Mesenchymal stem cell (in vitro differentiated cells and primary cell): ENCODE data around the gene GAL.

ENCODE experiments used
- DNase-seq: peaks from one replicate; pipeline ENCODE4 v3.0.0-alpha.2; 2013
- H2AFZ ChIP-seq: one replicate; pipeline ENCODE4 v1.6.1; 2013; ENCODE audit warnings: low read depth, mild to moderate bottlenecking, control low read depth, inconsistent platforms, low read length, moderate library complexity
- H2AK5ac ChIP-seq: 2 replicates; pipeline ENCODE4 v1.6.1; 2013; ENCODE audit warnings: low read length, moderate library complexity, mild to moderate bottlenecking, inconsistent platforms; ENCODE audit not compliant: severe bottlenecking
- H2BK120ac ChIP-seq: one replicate; pipeline ENCODE4 v1.6.1; 2013; ENCODE audit warnings: low read depth, mild to moderate bottlenecking, inconsistent platforms, low read length, moderate library complexity
- H2BK12ac ChIP-seq, 2 experiments: one replicate each; pipeline ENCODE4 v1.6.1; 2013; ENCODE audit warnings: inconsistent platforms in 2 of 2, low read length in 2 of 2, mild to moderate bottlenecking in 2 of 2, moderate library complexity in 2 of 2, control low read depth in 1 of 2
- H2BK15ac ChIP-seq: one replicate; pipeline ENCODE4 v1.6.1; 2013; ENCODE audit warnings: mild to moderate bottlenecking, low read depth, inconsistent platforms; ENCODE audit not compliant: poor library complexity, severe bottlenecking
- H2BK5ac ChIP-seq: 2 replicates; pipeline ENCODE4 v1.6.1; 2013; ENCODE audit warnings: low read depth, mild to moderate bottlenecking, low read length, control low read depth, inconsistent platforms; ENCODE audit not compliant: poor library complexity, severe bottlenecking
- H3K14ac ChIP-seq, 2 experiments: one replicate each; pipeline ENCODE4 v1.6.1; 2013; ENCODE audit warnings: inconsistent platforms in 2 of 2, low read length in 2 of 2, control low read depth in 1 of 2, mild to moderate bottlenecking in 1 of 2, moderate library complexity in 1 of 2
- H3K18ac ChIP-seq, 2 experiments: one replicate each; pipeline ENCODE4 v1.6.1; 2013; ENCODE audit warnings: inconsistent platforms in 2 of 2, low read length in 2 of 2, control low read depth in 1 of 2, low read depth in 1 of 2, mild to moderate bottlenecking in 1 of 2
- H3K23ac ChIP-seq, 2 experiments: one replicate each; pipeline ENCODE4 v1.6.1; 2013; ENCODE audit warnings: inconsistent platforms in 2 of 2, low read length in 2 of 2, mild to moderate bottlenecking in 2 of 2, moderate library complexity in 2 of 2, control low read depth in 1 of 2
- H3K27ac ChIP-seq: 2 replicates; pipeline ENCODE4 v1.5.1; 2013; ENCODE audit warnings: mild to moderate bottlenecking, moderate library complexity, low read length, control low read depth, inconsistent platforms; ENCODE audit not compliant: poor library complexity, severe bottlenecking
- H3K27me3 ChIP-seq, 2 experiments: 2 replicates each; pipeline versions ENCODE4 v1.6.1 to v1.7.0; 2013; ENCODE audit warnings: low read length in 2 of 2, mild to moderate bottlenecking in 2 of 2, moderate library complexity in 2 of 2, control low read depth in 1 of 2, inconsistent platforms in 1 of 2; ENCODE audit not compliant: control insufficient read depth in 1 of 2, insufficient read depth in 1 of 2
- H3K36me3 ChIP-seq, 2 experiments: 2 replicates each; pipeline versions ENCODE4 v1.6.1 to v1.7.0; 2013; ENCODE audit warnings: low read length in 2 of 2, control low read depth in 1 of 2, inconsistent platforms in 1 of 2, low read depth in 1 of 2, mild to moderate bottlenecking in 1 of 2; ENCODE audit not compliant: insufficient read depth in 2 of 2, control insufficient read depth in 1 of 2
- H3K4ac ChIP-seq, 2 experiments: one replicate each; pipeline ENCODE4 v1.6.1; 2013; ENCODE audit warnings: inconsistent platforms in 2 of 2, low read length in 2 of 2, mild to moderate bottlenecking in 2 of 2, moderate library complexity in 2 of 2, control low read depth in 1 of 2, low read depth in 1 of 2
- H3K4me1 ChIP-seq: 2 replicates; pipeline ENCODE4 v1.6.1; 2013; ENCODE audit warnings: low read depth, low read length, control low read depth; ENCODE audit not compliant: control insufficient read depth, insufficient read depth
- H3K4me2 ChIP-seq: 2 replicates; pipeline ENCODE4 v1.6.1; 2013; ENCODE audit warnings: low read length, mild to moderate bottlenecking, inconsistent platforms; ENCODE audit not compliant: poor library complexity, severe bottlenecking
- H3K4me3 ChIP-seq, 2 experiments: 2 replicates each; pipeline versions ENCODE4 v1.5.1 to v1.7.0; 2013; ENCODE audit warnings: low read length in 2 of 2, mild to moderate bottlenecking in 2 of 2, control low read depth in 1 of 2, low read depth in 1 of 2; ENCODE audit not compliant: insufficient read depth in 1 of 2
- H3K79me1 ChIP-seq: replicated peaks from 2 replicates; pipeline ENCODE4 v1.6.1; 2013; ENCODE audit warnings: mild to moderate bottlenecking, control low read depth, low read length, inconsistent platforms; ENCODE audit not compliant: poor library complexity, severe bottlenecking
- H3K9ac ChIP-seq: 2 replicates; pipeline ENCODE4 v1.7.0; 2013; ENCODE audit warnings: mild to moderate bottlenecking, low read length, moderate library complexity
- H3K9me3 ChIP-seq: 2 replicates; pipeline ENCODE4 v1.7.0; 2013; ENCODE audit warnings: mild to moderate bottlenecking, low read length; ENCODE audit not compliant: control insufficient read depth
- H4K8ac ChIP-seq: one replicate; pipeline ENCODE4 v1.6.1; 2013; ENCODE audit warnings: inconsistent platforms, mild to moderate bottlenecking, low read length, moderate library complexity
- H4K91ac ChIP-seq: one replicate; pipeline ENCODE4 v1.6.1; 2013; ENCODE audit warnings: mild to moderate bottlenecking, low read length, inconsistent platforms
- WGBS: methylation state at CpG from one replicate; pipeline ENCODE4 v1.1.7; 2013; ENCODE audit warnings: mixed read lengths; 5-methylcytosine and 5-hydroxymethylcytosine counted together

GAL gene

DNA sequence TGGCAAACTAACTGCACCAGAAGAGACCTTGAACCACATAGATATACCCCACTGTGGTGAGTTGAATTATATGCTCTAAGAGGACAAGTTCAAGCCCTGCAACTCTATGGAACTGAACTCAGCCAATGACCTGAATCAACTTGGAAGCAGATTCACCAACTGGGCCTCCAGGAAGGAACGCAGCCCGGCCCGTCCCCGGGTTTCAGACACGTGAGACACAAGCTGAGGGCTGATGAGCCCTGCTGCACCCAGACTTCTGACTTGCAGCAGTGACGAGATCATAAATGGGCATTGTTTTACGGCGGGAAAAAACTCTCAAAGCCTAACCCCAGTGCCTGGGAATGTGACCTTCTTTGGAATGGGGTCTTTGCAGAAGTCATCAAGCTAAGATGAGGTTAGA is 28.5 kb upstream of the GAL start:
- Histone ChIP-seq H3K18ac (no peak overlapping the region), H4K91ac (no peak overlapping the region), H3K36me3 (no peaks in the 10 kb centered on the region), H2AFZ (no peak overlapping the region), H4K8ac (no peak overlapping the region), H3K27me3 (peaks cover 43 to 84% of the 10 kb centered on the region in 2 experiments), H3K9me3 (peaks cover 14% of the 10 kb centered on the region), H2BK5ac (no peak overlapping the region), H2BK15ac (no peak overlapping the region), H3K4ac (no peak overlapping the region), H3K14ac (no peak overlapping the region), H2BK12ac (no peak overlapping the region), H3K79me1 (no peaks in the 10 kb centered on the region), H3K27ac (no peak overlapping the region), H3K9ac (no peak overlapping the region), H3K4me1 (peaks cover 13% of the 10 kb centered on the region), H3K4me2 (no peak overlapping the region), H2BK120ac (no peak overlapping the region), H2AK5ac (no peak overlapping the region), H3K4me3 (no peak overlapping the region), H3K23ac (no peak overlapping the region)
- DNase-seq: no peak
- 88% methylated on average over 8 of the region's 8 CpGs for WGBS

DNA sequence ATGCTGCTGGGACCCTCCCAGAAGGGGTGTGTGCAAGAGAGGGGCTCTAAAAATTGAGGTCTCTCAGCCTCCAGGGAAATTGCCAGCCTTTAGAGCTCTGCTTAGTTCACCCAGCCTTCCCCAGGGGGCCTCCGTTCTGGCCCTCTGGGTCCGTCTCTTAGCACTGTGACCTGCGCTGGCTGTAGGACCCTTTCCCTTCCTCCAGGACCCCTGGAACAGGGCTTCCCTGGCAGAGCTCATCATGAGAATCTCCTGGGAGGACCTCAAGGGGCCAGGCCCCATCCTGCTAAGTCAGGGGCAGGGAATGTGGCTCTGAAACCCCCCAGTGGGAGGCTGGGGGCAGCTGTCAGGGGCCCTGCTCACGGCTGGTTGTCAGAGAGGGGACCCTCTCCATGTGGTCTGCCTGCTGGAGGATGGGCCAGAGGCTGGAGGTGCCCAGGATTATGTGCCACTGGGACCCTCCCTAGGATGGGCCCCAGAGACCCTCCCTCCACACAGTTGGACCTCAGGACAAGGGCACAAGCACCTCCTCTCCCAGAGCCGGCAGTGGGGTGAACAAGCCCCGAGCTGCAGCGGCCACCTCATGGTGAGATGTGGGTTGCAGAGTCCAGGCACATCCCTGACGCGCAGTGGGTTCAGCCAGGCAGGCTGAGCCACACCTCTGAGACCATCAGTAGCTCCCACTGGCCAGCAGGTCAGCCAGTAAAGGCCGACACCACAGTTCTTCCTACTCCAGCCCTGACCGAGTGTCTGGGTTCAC is 27.1 kb upstream of the GAL start:
- Histone ChIP-seq H3K14ac (no peak overlapping the region), H3K27me3 (peaks cover 56 to 84% of the 10 kb centered on the region in 2 experiments), H2AFZ (no peak overlapping the region), H3K18ac (no peak overlapping the region), H4K8ac (no peak overlapping the region), H2BK5ac (no peak overlapping the region), H3K9me3 (peaks cover 16% of the 10 kb centered on the region), H2BK12ac (no peak overlapping the region), H3K27ac (no peak overlapping the region), H3K23ac (no peak overlapping the region), H2BK120ac (no peak overlapping the region), H3K4me2 (no peak overlapping the region), H2AK5ac (no peak overlapping the region), H3K4ac (no peak overlapping the region), H4K91ac (no peak overlapping the region), H3K4me1 (peaks cover 7% of the 10 kb centered on the region), H3K4me3 (no peak overlapping the region), H3K9ac (no peak overlapping the region), H3K79me1 (no peaks in the 10 kb centered on the region), H2BK15ac (no peak overlapping the region), H3K36me3 (no peaks in the 10 kb centered on the region)
- WGBS: 87% methylated on average over 11 of the region's 11 CpGs
- no peak for DNase-seq

DNA sequence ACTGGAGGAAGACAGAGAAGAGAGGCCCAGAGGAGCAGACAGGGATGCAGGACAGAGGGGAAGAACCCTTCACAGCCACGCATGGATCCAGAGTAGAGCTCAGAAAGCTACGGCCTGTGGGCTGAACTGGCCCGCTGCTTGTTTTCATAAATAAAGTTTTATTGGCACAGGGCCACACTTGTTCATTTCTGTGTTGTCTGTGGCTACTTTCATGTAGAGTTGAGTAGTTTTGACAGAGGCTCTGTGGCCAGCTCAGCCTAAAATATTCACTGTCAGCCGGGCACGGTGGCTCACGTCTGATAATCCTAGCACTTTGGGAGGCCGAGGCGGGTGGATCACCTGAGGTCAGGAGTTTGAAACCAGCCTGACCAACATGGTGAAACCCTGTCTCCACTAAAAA is 26.2 kb upstream of the GAL start:
- Histone ChIP-seq H2AFZ (no peak overlapping the region), H3K27ac (no peak overlapping the region), H3K36me3 (no peaks in the 10 kb centered on the region), H4K91ac (no peak overlapping the region), H3K27me3 (peaks cover 60 to 84% of the 10 kb centered on the region in 2 experiments), H2BK120ac (no peak overlapping the region), H2BK5ac (no peak overlapping the region), H3K9ac (no peak overlapping the region), H3K9me3 (peaks cover 25% of the 10 kb centered on the region), H3K23ac (no peak overlapping the region), H3K4ac (no peak overlapping the region), H3K4me3 (no peak overlapping the region), H2AK5ac (no peak overlapping the region), H3K18ac (no peak overlapping the region), H2BK12ac (no peak overlapping the region), H4K8ac (no peak overlapping the region), H3K79me1 (no peaks in the 10 kb centered on the region), H3K4me1 (peaks cover 7% of the 10 kb centered on the region), H3K4me2 (no peak overlapping the region), H2BK15ac (no peak overlapping the region), H3K14ac (no peak overlapping the region)
- 89% methylated on average over 8 of the region's 8 CpGs for WGBS
- no peak for DNase-seq

DNA sequence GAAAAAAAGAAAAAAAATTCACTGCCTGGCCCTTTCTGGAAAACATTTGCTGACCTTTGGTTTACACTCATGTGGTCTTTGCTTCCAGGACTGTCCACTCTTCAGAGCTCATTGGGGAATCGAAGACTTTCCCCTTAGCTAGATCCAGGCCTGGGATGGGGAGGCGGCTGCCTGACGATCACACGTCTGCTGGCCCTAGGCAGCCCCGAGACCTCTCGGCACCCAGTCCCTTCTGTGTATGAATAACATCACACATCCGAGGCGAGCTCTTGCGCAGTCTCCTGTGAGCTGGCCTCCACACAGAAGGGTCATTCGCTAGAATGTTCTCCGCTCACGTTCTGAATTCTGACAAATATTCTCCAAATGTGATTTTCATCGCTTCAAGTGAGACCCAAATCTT is 25.7 kb upstream of the GAL start:
- H2BK5ac ChIP-seq: no peak overlapping the region
- H2AK5ac ChIP-seq: no peak overlapping the region
- H3K27ac ChIP-seq: no peak overlapping the region
- no peak overlapping the region for H3K4me2 ChIP-seq
- H3K27me3 ChIP-seq: peaks cover 60 to 84% of the 10 kb centered on the region in 2 experiments
- H3K4me3 ChIP-seq: peak overlapping the region in 1 of 2 experiments; percentile 25
- no peak overlapping the region for H4K8ac ChIP-seq
- H3K36me3 ChIP-seq: peaks cover 0 to 4% of the 10 kb centered on the region in 2 experiments
- peaks cover 25% of the 10 kb centered on the region for H3K9me3 ChIP-seq
- peaks cover 7% of the 10 kb centered on the region for H3K4me1 ChIP-seq
- H3K4ac ChIP-seq: no peak overlapping the region
- H3K14ac ChIP-seq: no peak overlapping the region
- H3K79me1 ChIP-seq: no peaks in the 10 kb centered on the region
- no peak overlapping the region for H2BK12ac ChIP-seq
- H3K23ac ChIP-seq: no peak overlapping the region
- peak overlapping the region; percentile 66 for H3K9ac ChIP-seq
- 92% methylated on average over 13 of the region's 13 CpGs for WGBS
- H2AFZ ChIP-seq: no peak overlapping the region
- no peak overlapping the region for H4K91ac ChIP-seq
- peak; percentile 7 for DNase-seq
- no peak overlapping the region for H2BK120ac ChIP-seq
- no peak overlapping the region for H3K18ac ChIP-seq
- H2BK15ac ChIP-seq: no peak overlapping the region
